ENCODE measurements around the gene ODF4. TPM values are rescaled to one million over a fixed set of nuclear protein-coding genes. Genes with fewer than 3 reads are reported as not detected.

The ODF4 gene
- total RNA-seq, 1 donor from 2014 or later, result not detected

DNA sequence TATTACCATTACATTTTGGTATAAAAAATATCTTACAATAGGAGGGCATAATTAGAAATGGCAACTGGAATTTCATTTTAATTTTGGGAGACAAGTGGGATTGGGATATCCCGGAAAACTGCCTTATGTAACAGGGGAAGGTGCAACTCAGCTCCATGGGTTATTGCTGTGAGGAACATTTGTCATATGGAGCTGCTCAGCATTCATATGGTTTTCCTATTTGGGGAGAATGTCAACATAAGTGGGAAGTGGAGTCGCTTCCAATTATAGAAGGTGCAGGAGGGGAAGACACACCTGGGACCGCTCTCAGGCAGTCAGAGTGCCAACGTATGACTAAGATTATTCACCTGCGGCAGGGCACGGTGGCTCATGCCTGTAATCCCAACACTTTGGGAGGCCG, 10.7 kb downstream of the ODF4 start:
- Mint-ChIP-seq H3K4me1 (ENCODE audit: low read depth) (peaks cover 10% of the 10 kb centered on the region), H3K27ac (no peak overlapping the region), H3K4me3 (ENCODE audit: low read depth) (no peak overlapping the region), H3K27me3 (no peaks in the 10 kb centered on the region), H3K36me3 (ENCODE audit: insufficient read depth) (no peaks in the 10 kb centered on the region), H3K9me3 (ENCODE audit: low read depth) (no peaks in the 10 kb centered on the region)
- no peak for DNase-seq (ENCODE audit: low spot score, unreplicated experiment)
- TF ChIP-seq CTCF (IDR thresholded peaks at IDR 0.05; ENCODE audit: unreplicated experiment), result no peak

- Mint-ChIP-seq H3K27me3 (no peaks in the 10 kb centered on the region), H3K27ac (no peak overlapping the region), H3K36me3 (ENCODE audit: insufficient read depth) (peaks cover 4% of the 10 kb centered on the region), H3K4me3 (ENCODE audit: low read depth) (no peak overlapping the region), H3K9me3 (ENCODE audit: low read depth) (no peaks in the 10 kb centered on the region), H3K4me1 (ENCODE audit: low read depth) (no peaks in the 10 kb centered on the region)
- DNase-seq (ENCODE audit: low spot score, unreplicated experiment), result no peak
- TF ChIP-seq CTCF (IDR thresholded peaks at IDR 0.05; ENCODE audit: unreplicated experiment), result no peak
These were observed 14.1 kb downstream of the ODF4 start for GRCh38 chr17:8353736-8354135.

- H3K27me3 Mint-ChIP-seq, result no peaks in the 10 kb centered on the region
- H3K9me3 Mint-ChIP-seq (ENCODE audit: low read depth), result no peaks in the 10 kb centered on the region
- no peak overlapping the region for H3K4me3 Mint-ChIP-seq (ENCODE audit: low read depth)
- no peaks in the 10 kb centered on the region for H3K4me1 Mint-ChIP-seq (ENCODE audit: low read depth)
- TF ChIP-seq CTCF (IDR thresholded peaks at IDR 0.05; ENCODE audit: unreplicated experiment), result no peak
- peaks cover 4% of the 10 kb centered on the region for H3K36me3 Mint-ChIP-seq (ENCODE audit: insufficient read depth)
- DNase-seq (ENCODE audit: low spot score, unreplicated experiment), result no peak
- no peak overlapping the region for H3K27ac Mint-ChIP-seq
These were observed 14.6 kb downstream of the ODF4 start for GRCh38 chr17:8354236-8354635.

DNA sequence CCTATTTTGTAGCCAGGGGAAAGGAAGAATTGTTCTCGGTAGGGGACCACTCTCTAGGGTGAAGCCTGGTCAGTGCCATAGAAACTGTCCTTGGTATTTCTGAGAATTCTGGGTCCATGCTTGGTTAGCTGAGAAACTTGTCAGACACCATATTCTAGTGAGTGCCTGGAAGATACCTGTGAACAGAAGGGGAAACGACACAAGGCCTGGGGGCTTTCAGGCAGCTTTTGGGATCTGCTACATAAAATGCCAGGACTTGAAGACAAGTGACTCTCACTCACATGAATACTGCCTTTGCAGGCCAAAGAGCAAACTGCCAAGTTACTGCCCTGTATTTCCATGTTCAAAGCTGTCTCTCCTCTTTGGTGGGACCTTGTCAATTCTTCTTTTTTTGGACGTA, 18.3 kb downstream of the ODF4 start:
- H3K4me3 Mint-ChIP-seq (ENCODE audit: low read depth), result no peak overlapping the region
- H3K4me1 Mint-ChIP-seq (ENCODE audit: low read depth), result peaks cover 20% of the 10 kb centered on the region
- no peak overlapping the region for H3K27ac Mint-ChIP-seq
- H3K27me3 Mint-ChIP-seq, result no peaks in the 10 kb centered on the region
- peaks cover 4% of the 10 kb centered on the region for H3K36me3 Mint-ChIP-seq (ENCODE audit: insufficient read depth)
- no peak for DNase-seq (ENCODE audit: low spot score, unreplicated experiment)
- no peaks in the 10 kb centered on the region for H3K9me3 Mint-ChIP-seq (ENCODE audit: low read depth)
- no peak for TF ChIP-seq CTCF (IDR thresholded peaks at IDR 0.05; ENCODE audit: unreplicated experiment)

DNA sequence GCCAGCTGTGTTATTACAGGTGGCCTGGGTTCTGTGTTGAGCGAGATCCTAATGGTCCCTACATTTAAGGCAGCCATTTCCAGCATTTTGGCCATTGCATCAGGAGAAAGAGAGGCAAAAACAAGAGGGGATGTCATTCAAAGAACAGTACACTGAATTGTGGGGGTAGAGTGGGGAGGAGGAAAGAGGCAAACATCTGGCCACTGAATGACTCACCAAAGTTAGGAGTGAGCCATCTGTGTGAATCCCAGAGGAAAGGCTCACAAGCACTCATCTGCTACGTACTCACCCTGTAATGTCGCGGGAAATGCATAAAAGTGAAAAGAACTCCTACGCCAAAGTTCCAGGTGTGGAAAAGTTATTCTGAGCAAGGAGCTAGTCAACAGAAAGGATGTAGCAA, 20.1 kb downstream of the ODF4 start:
- Mint-ChIP-seq H3K27ac (peak overlapping the region; percentile 89), H3K4me1 (ENCODE audit: low read depth) (peaks cover 20% of the 10 kb centered on the region), H3K4me3 (ENCODE audit: low read depth) (no peak overlapping the region), H3K27me3 (no peaks in the 10 kb centered on the region), H3K9me3 (ENCODE audit: low read depth) (no peaks in the 10 kb centered on the region), H3K36me3 (ENCODE audit: insufficient read depth) (peaks cover 7% of the 10 kb centered on the region)
- no peak for DNase-seq (ENCODE audit: low spot score, unreplicated experiment)
- no peak for TF ChIP-seq CTCF (IDR thresholded peaks at IDR 0.05; ENCODE audit: unreplicated experiment)
